Activated B cell treated with CpG ODN at 0.5 μM for 24 hours (primary cell): ENCODE measurements around the gene PRR30. TPM values are rescaled to one million over a fixed set of nuclear protein-coding genes. Genes with fewer than 3 reads are reported as not detected.

Experiments
- ATAC-seq: fragments of 200-7000 bp; cut with Tn5 transposase; one replicate; pipeline ENCODE4 v1.10.0; 2021; ENCODE audit warnings: low read depth, mild to moderate bottlenecking, moderate library complexity
- CTCF ChIA-PET: fragments of 350-600 bp; sonication (Branson Sonifier 250); formaldehyde crosslinking; loops from one replicate; lab custom pipeline; 2021; ENCODE audit warnings: antibody characterized with exemption; lab: Charles Lee
- POLR2A ChIA-PET: fragments of 350-600 bp; sonication (Branson Sonifier 250); formaldehyde crosslinking; loops from one replicate; lab custom pipeline; 2021; ENCODE audit warnings: antibody characterized with exemption; lab: Charles Lee
- DNase-seq: peaks from one replicate; pipeline ENCODE4 v3.0.0; 2022
- H3K27ac Mint-ChIP-seq: one replicate; pipeline ENCODE4 v1.8.0; 2020; ENCODE audit warnings: mixed read lengths
- H3K27me3 Mint-ChIP-seq: one replicate; pipeline ENCODE4 v1.8.0; 2021; ENCODE audit warnings: mixed read lengths
- H3K36me3 Mint-ChIP-seq: one replicate; pipeline ENCODE4 v1.8.0; 2021; ENCODE audit warnings: low read depth, mixed read lengths
- H3K4me1 Mint-ChIP-seq: one replicate; pipeline ENCODE4 v1.8.0; 2021; ENCODE audit warnings: mixed read lengths
- H3K4me3 Mint-ChIP-seq: one replicate; pipeline ENCODE4 v1.8.0; 2020; ENCODE audit warnings: mild to moderate bottlenecking, mixed read lengths
- H3K9me3 Mint-ChIP-seq: one replicate; pipeline ENCODE4 v1.8.0; 2020; ENCODE audit warnings: mixed read lengths
- intact Hi-C: fragments of 100-400 bp; cut with micrococcal nuclease; formaldehyde crosslinking; loops from one replicate; pipeline ENCODE4 v1.15.1; 2024
- total RNA-seq: library from RNA; stranded (reverse); gene quantifications from 2 replicates; pipeline ENCODE4 v1.2.3, GENCODE V29; 2022
- TF ChIP-seq, protein P1 (sequence below): fragments of 200-600 bp; IDR thresholded peaks from one replicate; pipeline ENCODE4 v1.8.0; 2022; ENCODE audit warnings: antibody characterized with exemption, mild to moderate bottlenecking

PRR30 gene
- total RNA-seq, 1 donor from 2014 or later, result not detected

DNA sequence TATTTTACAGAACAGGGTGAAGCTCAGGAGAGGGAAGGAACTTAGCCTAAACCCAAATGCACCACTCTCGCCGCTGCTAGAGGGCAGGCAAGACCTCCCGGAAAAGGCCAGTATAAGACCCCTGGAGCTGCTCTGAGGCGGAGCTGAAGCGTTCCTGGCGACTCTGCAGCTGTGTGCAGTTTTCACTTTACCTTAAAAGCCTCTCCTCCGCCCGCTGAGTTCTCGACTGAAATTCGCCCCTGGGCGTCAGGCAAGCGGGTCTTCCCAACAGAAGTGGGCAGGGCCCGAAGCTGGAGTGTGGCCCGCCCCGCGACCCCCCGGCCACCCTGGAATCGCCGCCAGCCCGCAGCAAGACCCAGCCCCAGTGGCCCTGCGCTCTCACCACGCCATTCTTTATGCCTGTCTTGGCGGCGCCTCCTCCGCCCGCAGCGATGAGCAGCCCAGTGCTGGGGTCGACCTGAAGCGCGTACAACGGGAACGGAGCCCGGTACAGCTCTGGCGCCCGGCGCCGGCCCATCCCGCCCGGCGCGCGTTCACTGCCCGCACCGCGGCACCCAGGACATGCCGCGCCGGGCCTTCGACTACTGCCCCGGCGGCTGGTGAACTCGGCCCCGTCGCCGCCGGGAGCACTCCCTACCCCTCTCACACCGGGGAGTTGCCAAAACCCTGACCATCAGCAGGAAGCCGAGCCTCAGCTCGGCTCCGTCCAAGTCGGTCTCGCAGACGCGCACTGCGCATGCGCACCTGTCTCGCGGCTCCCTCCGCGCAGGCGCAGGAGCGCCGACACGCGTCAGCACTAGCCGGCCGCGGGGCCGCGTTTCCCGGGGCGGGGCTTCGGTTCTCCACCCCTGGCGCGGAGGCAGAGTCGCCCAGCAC lies 5.1 kb downstream of the PRR30 start, which contains the start of gene PREB:
Gene PREB (minus strand): TSS at position 732 of the 876 bp plus-strand sequence. CDS start 215 bp downstream, at position 517.
- ATAC-seq, result peak; percentile 99

DNA sequence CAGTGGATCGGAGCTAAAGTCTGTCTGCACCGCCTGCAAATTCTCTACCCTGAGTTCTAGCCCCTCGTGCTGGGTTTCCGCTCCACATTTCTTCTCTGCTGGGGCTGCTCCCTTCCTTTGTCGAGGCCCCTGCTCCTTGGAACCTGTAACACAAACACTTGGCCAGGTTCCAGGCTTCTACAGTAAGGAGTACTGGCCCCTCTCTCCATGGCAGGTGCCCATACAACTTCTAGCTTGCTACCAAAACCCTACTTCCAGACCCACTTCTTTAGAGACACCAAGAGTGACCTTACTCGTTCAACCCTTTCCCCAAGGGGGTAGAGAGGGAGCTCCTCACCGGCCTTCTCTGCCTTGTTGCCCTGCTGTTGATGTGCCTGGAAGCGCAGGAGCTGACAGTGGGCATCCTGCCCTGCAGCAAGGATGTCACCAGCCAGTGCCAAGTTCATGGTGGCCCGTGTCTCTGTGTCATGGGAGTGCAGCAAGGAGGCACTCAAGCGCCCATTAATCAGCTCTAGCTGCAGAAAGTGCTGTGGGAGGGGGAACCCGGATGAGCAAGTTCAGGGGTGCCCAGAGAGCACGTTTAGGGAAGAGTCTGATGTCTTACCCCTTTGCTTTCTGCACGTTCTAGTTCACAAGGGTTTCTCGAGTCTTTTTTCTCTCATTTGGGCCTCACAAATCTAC lies 5.9 kb downstream of the PRR30 start:
- peaks cover 42% of the 10 kb centered on the region for H3K36me3 Mint-ChIP-seq
- no peak for DNase-seq
- intact Hi-C loops, result no loop called here

More for the DNA sequence above, 5.1 kb downstream of the PRR30 start, which contains the start of gene PREB:
- Mint-ChIP-seq H3K27me3 (no peaks in the 10 kb centered on the region), H3K4me1 (peaks cover 20% of the 10 kb centered on the region), H3K9me3 (no peaks in the 10 kb centered on the region), H3K36me3 (peaks cover 37% of the 10 kb centered on the region), H3K4me3 (peak within 1 kb of the TSS; percentile 95), H3K27ac (peak within 1 kb of the TSS; percentile 90)
- ChIA-PET CTCF (interaction anchor here (0.6 to 2.8 kb wide), 7 partner anchors 10 to 228 kb away, joined by 3 to 10 read pairs (median 4); partner anchors contain the start of gene ABHD1), POLR2A (interaction anchor here (0.6 to 3.0 kb wide), 15 partner anchors 10 to 295 kb away, joined by 3 to 32 read pairs (median 5); partner anchors contain the start of genes ABHD1, AGBL5, ATRAID and KHK)
- TF ChIP-seq, protein P1, sequence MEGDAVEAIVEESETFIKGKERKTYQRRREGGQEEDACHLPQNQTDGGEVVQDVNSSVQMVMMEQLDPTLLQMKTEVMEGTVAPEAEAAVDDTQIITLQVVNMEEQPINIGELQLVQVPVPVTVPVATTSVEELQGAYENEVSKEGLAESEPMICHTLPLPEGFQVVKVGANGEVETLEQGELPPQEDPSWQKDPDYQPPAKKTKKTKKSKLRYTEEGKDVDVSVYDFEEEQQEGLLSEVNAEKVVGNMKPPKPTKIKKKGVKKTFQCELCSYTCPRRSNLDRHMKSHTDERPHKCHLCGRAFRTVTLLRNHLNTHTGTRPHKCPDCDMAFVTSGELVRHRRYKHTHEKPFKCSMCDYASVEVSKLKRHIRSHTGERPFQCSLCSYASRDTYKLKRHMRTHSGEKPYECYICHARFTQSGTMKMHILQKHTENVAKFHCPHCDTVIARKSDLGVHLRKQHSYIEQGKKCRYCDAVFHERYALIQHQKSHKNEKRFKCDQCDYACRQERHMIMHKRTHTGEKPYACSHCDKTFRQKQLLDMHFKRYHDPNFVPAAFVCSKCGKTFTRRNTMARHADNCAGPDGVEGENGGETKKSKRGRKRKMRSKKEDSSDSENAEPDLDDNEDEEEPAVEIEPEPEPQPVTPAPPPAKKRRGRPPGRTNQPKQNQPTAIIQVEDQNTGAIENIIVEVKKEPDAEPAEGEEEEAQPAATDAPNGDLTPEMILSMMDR, result no peak
- intact Hi-C loops, result loop anchor here (1.0 to 2.0 kb wide), 9 partner anchors 11 to 102 kb away; partner anchors contain the start of genes ABHD1, AGBL5, ATRAID and CAD
- peak; percentile 99 for DNase-seq

DNA sequence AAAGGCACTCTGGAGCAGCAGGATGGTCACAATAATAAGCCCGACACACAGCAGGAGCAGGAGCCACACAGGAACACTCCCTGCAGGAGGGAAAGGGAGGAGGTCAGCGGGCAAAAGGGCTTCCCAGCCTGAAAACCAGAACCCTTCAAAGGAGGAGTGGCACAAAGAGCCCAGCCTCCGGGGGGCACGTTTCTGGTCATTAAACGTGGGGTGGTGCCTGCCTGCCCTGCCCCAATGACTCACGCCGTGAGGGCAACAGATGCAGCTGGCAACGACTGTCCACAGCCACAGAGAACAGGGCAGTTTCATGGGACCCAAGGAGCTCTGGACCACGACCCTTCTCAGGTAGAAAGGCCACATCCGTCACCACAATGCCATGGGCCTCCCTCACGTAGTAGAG lies 7.8 kb downstream of the PRR30 start:
- Mint-ChIP-seq H3K4me1 (peaks cover 20% of the 10 kb centered on the region), H3K27ac (no peak overlapping the region), H3K4me3 (no peak overlapping the region), H3K27me3 (no peaks in the 10 kb centered on the region), H3K36me3 (peaks cover 42% of the 10 kb centered on the region), H3K9me3 (no peaks in the 10 kb centered on the region)
- TF ChIP-seq, protein P1, result no peak
- ChIA-PET CTCF (no interaction called here), POLR2A (interaction anchor here (0.6 to 1.6 kb wide), 3 partner anchors 8 to 45 kb away, joined by 3 read pairs; partner anchors contain the start of genes ABHD1 and KHK)
- DNase-seq (no peak), ATAC-seq (no peak)
- intact Hi-C loops, result no loop called here

More for the DNA sequence above, 5.9 kb downstream of the PRR30 start:
- POLR2A ChIA-PET, result interaction anchor here (0.6 to 3.0 kb wide), 12 partner anchors 9 to 295 kb away, joined by 3 to 32 read pairs (median 4); partner anchors contain the start of genes ABHD1, KHK, NRBP1 and SLC5A6
- Mint-ChIP-seq H3K4me3 (peak overlapping the region; percentile 95), H3K27me3 (no peaks in the 10 kb centered on the region), H3K4me1 (peaks cover 20% of the 10 kb centered on the region), H3K27ac (peak overlapping the region; percentile 69), H3K9me3 (no peaks in the 10 kb centered on the region)
- ATAC-seq, result no peak
- TF ChIP-seq, protein P1, result no peak
- CTCF ChIA-PET, result interaction anchor here (1.2 to 2.8 kb wide), 4 partner anchors 10 to 147 kb away, joined by 4 to 10 read pairs (median 8); partner anchors contain the start of gene ABHD1

DNA sequence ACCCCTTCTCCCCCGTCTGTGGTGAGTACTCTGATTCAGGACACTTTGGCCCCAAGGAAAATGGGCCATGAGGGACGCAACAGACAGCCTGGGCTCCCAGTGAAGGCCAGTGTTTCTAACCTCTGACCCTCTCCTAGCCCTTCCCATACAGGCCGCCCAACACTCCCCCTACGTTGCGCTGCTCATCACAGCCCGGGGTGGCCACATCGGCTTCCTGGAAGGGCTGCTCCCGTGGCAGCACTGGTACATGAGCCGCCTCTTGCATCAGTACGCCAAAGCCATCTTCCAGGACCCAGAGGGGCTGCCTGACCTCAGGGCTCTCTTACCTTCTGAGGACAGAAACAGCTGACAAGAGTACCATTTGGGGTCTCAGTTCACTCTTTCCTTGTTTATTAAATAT lies 8.8 kb downstream of the PRR30 start:
- ChIA-PET POLR2A (no interaction called here), CTCF (no interaction called here)
- H3K36me3 Mint-ChIP-seq, result peaks cover 42% of the 10 kb centered on the region
- no peak overlapping the region for H3K4me3 Mint-ChIP-seq
- no peak overlapping the region for H3K27ac Mint-ChIP-seq
- no peaks in the 10 kb centered on the region for H3K9me3 Mint-ChIP-seq
- intact Hi-C loops, result no loop called here
- peaks cover 20% of the 10 kb centered on the region for H3K4me1 Mint-ChIP-seq
- TF ChIP-seq, protein P1, result no peak
- no peak for ATAC-seq
- H3K27me3 Mint-ChIP-seq, result no peaks in the 10 kb centered on the region
- no peak for DNase-seq
